Stimulated activated CD8-positive, alpha-beta memory T cell treated with anti-CD3 and anti-CD28 coated beads, Interleukin-15, amount 100 ng/mL, for 4 hours (primary cell): ENCODE data around the gene GCAT.

Source experiments
- DNase-seq, 2 donors: peaks; one replicate each; pipeline ENCODE4 v3.0.0-alpha.2; 2020; ENCODE audit warnings: low read depth in 2 of 2

GCAT gene

DNA sequence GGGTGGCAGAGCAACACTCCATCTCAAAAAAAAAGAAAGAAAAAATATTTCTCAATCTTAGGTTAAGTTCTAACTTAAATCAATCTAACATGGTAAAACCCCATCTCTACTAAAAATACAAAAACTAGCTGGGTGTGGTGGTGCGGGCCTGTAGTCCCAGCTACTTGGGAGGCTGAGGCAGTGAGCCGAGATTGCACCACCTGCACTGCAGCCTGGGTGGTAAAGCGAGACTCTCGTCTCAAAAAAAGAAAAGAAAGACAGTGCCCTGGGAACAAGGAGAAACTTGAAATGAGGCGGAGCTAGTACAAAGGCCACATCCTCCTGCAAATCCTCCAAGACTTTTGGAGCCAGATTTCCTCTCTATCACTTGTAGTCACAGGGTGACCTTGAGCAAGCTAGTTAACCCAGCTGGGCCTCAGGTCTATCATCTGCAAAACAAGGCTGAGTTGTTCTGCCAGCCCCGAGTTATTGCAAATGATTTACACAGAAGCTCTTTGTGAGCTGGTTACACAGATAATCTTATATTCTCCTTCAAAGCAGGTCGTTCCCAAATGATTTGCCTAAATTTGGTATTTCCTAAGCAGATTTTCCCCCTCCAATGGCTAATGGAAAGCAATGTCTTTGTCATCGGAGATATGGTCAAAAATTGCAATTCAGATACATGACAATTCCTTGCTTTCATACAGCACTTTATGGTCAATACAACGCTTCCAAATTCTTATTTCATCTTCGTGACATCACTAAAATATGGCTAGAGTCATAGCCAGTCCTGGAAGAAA is 34.5 kb downstream of the GCAT start:
- DNase-seq = no peak

DNA sequence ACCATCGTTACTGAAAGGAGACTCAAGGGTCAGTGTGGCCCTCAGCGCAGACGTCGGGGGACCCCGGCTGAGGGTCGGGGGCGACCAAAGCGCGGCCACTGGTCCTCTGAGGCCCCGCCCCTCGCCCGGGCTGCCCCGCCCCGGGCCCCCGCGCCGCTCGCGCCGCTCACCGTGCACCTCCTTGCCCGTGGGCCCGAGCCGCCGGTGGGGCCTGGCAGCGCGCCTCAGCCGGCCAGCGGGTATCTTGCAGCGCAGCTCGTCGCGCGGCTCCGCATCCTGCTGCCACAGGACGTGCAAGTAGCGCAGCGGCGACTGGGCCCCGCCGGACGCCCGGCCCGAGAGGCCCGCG is 36.0 kb downstream of the GCAT start:
- DNase-seq = no peak

DNA sequence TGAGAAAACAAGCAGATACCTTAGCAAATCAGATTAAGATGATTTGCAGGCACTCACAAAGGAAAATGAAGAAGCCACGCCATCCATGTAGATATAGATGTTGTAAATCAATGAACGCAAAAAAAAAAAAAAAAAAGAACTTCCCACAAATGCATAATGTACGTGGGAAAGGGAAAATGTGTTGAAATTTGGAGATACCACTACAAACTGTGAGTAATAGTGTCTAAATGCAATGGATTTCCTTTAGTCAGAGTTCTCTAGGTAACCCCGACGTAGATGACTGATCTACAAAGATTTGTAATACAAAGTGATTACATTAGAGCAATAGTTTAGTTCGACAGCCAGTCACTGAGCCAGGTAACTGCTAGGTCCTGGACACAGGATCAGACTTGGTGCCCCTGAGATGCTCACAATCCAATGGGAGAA is 37.2 kb downstream of the GCAT start:
- DNase-seq = no peak

DNA sequence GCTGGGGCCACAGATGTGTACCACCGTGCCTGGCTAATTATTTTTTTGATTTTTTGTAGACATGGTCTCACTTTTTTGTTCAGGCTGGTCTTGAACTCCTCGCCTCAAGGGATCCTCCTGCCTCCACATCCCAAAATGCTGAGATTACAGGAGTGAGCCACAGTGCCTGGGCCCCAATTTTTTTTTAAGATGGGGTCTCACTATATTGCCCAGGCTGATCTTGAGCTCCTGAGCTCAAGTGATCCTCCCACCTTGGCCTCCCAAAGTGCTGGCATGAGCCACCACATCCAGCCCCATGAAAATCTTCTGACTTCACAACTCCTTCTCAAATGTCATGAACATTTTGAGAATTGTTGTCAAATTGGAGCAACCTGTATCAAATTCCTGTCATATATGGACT is 38.7 kb downstream of the GCAT start:
- DNase-seq = no peak

DNA sequence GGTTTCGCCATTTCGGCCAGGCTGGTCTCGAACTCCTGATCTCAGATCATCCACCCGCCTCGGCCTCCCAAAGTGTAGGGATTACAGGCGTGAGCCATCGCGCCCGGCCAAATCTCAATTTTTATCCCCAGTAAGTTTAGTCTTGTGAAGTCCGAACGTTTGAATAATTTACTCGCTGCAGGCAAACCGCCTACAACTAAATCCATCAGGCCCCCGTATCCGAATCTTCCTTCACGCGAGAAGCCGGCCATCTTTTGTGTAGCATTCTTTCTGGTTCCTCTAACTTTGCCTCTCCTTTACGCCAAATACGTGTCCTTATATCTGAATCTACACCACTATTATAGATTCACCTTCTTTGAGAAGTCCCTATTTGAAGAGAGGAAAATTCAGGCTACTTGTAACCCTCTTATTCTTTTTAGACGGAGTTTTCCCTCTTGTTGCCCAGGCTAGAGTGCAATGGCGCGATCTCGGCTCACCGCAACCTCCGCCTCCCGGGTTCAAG is 40.9 kb downstream of the GCAT start:
- no peak for DNase-seq

DNA sequence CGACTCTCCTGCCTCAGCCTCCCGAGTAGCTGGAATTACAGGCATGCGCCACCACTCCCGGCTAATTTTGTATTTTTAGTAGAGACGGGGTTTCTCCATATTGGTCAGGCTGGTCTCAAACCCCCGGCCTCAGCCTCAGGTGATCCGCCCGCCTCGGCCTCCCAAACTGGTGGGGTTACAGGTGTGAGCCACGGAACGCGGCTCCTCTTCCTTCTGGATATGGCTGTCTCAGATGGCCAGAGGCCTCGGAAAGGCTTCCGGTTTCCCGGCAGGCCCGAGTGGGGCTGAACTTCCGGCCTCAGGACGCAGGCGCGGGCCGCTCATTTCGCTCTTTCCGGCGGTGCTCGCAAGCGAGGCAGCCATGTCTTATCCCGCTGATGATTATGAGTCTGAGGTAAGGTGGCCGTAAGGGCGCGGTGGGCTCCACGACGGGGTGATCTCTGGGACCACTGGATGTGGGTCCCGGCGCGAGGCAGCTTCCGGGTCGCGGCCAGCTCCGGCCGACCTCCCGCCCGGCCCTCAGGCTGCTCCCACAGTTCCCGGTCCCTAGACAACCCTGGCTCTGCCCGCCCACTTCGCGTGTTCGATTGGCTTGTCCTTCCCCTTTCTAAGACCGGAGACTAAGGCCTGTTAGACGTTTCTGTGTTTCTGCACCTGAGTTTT is 41.5 kb downstream of the GCAT start, which contains the start of gene EIF3L:
Gene EIF3L, plus strand, starts transcription at position 331 of the 663 bp plus-strand sequence. Its CDS starts 31 bp downstream, at position 362.
- peak; percentile 74 for DNase-seq

DNA sequence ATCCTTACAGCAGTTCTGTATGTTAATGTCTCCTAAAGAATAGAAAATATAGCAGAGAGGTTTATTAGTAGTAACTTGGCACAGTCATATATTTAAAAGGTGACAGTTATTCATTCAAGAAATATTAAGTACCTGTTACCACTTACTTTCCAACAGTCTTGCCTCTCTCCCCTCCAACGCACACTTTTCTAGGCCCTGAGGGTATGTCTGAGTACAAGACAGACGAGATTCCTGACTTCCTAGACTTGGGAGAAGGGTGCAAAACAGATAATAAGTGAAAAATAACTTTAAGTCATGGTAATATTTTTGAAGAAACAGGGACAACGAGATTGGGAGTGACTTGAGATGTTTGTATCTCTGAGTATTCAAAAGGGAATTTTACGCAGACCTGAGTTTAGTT is 43.1 kb downstream of the GCAT start:
- no peak for DNase-seq

DNA sequence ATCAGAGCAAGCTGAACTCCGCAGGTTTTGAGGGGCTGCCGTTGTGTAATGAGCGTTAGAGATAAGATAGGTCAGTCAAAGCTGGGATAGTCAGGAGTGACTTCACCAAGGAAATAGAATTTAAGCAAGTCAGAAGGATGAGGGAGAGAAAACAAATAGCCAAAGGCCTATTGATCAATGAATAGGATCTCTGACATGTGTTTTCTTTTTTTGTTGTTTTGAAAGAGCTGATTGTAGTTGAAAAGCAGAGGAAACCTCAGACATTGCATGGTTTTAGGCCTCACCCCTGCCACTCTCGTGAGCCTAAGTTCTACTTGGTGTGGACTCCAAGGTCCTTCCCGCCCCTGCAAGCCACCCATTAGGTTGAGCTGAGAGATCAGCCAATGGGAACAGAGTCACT is 44.7 kb downstream of the GCAT start:
- DNase-seq = no peak

DNA sequence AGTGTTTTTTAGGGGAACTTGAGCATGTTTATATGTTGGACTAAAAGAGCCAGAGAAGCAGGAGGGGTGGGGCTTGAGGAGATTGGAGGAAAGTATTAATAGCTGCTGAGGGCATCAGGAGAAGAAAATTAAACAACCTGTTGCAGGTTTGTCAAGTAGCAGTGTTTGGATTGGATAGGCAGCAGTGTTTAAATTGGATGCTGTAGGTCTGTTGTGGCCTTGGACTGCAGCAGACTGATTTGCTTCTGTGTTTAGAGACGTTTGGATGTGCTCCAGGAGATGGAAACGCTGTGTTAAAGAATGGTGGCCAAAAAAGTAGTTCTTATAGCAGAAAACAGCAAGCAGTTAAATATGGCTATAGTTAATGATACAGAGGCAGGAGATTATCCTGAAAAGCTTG is 47.2 kb downstream of the GCAT start:
- no peak for DNase-seq

DNA sequence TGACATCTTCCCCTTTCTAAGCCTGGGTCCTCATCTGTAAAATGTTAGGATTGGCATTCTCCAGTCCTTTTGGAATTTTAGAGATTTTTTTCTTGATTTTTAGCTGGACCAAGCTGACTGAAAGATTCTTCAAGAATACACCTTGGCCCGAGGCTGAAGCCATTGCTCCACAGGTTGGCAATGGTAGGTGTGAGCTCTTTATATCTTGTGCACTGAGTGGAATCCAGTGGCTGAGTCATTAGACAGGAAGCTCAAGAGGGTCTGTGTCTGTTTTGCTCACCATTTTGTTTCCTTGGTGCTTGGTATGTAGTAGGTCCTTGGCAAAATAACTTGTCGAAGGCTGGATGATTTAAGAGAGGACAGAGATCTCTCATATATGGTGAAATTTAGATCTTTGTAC is 47.7 kb downstream of the GCAT start:
- DNase-seq = no peak

DNA sequence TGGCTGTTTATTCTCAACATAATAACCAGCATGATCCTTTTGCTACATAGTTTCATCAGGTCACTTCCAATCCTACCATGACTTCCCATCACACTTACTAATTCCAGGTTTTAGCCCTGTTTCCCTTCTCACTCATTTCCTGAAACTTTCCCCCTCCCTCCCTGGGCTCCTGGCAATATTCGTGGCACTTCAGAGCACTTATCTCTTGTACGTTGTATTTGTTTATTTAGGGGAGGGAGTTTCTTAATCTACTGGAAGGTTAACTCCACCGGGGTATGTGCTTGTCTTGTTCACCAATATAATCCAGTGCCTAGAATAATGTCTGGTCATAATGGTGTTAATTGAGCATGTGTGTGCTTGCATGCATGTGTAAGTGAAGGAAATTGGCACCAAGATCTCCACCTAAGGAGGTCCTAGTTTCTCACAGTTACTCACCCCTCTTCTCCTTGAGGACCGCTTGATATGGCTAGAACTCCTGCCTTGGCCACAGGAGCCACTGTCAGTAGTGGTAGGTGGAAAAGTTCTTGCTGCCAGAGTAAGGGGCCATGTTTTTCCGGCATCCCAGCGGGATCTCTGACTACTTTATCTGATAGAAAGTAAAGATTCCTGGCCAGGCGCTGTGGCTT is 53.2 kb downstream of the GCAT start:
- DNase-seq = no peak

DNA sequence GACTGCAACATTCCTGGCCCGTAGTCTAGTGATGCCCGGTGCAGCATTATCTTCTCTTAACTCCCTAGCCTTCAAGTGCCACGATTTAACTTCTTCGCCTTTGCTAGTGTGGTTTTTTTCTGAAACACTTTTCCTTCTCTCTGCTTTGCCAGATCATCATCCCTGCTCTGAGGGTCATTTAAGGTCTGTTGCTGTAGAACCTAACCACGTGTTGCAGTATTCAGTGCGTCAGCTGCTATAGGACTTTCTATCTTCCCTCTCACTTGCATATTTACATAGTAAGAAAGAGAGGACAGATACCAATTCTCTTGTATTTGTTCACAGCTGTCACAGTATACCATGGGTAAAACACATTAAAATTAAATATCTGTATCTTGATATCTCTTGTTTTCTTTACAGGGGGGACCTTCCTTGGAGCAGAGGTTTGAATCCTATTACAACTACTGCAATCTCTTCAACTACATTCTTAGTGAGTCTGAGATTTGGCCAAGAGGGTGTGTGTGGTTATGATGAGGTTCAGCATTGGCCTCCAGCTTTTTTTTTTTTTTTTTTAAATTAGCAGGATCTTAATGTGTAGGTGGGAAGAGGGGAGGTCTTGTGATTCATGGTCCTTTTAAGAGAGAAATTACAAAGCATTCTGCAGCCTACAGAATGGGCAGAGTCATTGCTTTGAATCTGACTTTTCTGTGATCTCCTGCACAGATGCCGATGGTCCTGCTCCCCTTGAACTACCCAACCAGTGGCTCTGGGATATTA is 55.0 kb downstream of the GCAT start:
- no peak for DNase-seq

DNA sequence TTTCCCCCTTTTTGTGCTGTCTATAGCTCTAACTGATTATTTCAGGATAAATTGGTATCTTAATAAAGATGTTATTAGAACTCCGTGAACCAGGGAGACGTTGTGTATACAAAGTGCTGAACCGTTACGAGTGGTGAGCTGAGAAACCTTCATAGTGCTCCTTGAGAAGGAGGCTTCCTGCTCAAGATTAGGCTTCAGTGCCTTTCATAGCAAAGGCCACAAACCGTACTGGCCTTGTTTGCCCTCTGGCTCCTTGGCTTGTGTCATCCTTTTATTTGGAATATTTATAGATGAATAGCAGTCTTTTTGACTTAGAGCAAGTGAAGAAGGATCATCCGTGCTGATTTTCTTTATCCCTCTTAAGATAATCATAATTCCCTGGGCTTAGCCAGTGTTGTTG is 57.8 kb downstream of the GCAT start:
- no peak for DNase-seq
